Measurements from ENCODE around the gene SEC14L1.

DNA sequence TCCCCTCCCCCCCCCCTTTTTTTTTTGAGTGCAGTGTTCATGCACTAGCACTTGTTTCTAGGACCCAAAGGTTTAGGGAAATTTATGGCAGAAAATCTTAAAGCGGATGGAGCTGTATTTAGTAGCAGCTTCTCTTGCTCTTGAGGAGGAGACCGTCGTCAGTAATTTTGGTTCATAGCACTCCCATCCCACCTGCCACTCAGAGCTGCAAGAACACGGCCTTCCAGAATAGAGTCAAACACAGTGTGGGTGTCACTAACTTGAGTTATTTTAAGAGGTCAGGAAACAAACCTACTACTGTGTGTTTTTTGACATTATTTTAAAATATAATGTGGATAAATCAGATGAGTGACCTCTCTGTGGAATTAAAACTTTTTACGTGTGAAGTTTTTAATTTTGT lies 37.3 kb downstream of the SEC14L1 start:
- TF ChIP-seq, protein P1, sequence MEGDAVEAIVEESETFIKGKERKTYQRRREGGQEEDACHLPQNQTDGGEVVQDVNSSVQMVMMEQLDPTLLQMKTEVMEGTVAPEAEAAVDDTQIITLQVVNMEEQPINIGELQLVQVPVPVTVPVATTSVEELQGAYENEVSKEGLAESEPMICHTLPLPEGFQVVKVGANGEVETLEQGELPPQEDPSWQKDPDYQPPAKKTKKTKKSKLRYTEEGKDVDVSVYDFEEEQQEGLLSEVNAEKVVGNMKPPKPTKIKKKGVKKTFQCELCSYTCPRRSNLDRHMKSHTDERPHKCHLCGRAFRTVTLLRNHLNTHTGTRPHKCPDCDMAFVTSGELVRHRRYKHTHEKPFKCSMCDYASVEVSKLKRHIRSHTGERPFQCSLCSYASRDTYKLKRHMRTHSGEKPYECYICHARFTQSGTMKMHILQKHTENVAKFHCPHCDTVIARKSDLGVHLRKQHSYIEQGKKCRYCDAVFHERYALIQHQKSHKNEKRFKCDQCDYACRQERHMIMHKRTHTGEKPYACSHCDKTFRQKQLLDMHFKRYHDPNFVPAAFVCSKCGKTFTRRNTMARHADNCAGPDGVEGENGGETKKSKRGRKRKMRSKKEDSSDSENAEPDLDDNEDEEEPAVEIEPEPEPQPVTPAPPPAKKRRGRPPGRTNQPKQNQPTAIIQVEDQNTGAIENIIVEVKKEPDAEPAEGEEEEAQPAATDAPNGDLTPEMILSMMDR (IDR thresholded peaks at IDR 0.05): no peak
- no peak for TF ChIP-seq POLR2AphosphoS5 (IDR thresholded peaks at IDR 0.05; ENCODE audit: low read depth, low read length)
- TF ChIP-seq, protein P2, sequence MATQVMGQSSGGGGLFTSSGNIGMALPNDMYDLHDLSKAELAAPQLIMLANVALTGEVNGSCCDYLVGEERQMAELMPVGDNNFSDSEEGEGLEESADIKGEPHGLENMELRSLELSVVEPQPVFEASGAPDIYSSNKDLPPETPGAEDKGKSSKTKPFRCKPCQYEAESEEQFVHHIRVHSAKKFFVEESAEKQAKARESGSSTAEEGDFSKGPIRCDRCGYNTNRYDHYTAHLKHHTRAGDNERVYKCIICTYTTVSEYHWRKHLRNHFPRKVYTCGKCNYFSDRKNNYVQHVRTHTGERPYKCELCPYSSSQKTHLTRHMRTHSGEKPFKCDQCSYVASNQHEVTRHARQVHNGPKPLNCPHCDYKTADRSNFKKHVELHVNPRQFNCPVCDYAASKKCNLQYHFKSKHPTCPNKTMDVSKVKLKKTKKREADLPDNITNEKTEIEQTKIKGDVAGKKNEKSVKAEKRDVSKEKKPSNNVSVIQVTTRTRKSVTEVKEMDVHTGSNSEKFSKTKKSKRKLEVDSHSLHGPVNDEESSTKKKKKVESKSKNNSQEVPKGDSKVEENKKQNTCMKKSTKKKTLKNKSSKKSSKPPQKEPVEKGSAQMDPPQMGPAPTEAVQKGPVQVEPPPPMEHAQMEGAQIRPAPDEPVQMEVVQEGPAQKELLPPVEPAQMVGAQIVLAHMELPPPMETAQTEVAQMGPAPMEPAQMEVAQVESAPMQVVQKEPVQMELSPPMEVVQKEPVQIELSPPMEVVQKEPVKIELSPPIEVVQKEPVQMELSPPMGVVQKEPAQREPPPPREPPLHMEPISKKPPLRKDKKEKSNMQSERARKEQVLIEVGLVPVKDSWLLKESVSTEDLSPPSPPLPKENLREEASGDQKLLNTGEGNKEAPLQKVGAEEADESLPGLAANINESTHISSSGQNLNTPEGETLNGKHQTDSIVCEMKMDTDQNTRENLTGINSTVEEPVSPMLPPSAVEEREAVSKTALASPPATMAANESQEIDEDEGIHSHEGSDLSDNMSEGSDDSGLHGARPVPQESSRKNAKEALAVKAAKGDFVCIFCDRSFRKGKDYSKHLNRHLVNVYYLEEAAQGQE (IDR thresholded peaks at IDR 0.05; ENCODE audit: insufficient read depth in 1 of 2, low read depth in 2 of 2, low read length in 1 of 2): no peak
- no peak for TF ChIP-seq TCF7L2 (IDR thresholded peaks at IDR 0.05; ENCODE audit: low read depth, low read length)
